HG02571 (cell line): ENCODE data around the gene GLB1L3.
"Not testable (repeated sequence)": the region's sequence is repeated elsewhere in the genome, so short reads cannot be mapped to it uniquely, and the experiment has no call there.

Experiments used
- ATAC-seq: cut with Tn5 transposase; IDR thresholded peaks from one replicate; pipeline ENCODE4 v1.9.1; 2021; ENCODE audit warnings: mild to moderate bottlenecking, moderate library complexity; ENCODE audit not compliant: unreplicated experiment

GLB1L3 gene

GRCh38 chr11:134294664-134295063 lies 18.5 kb downstream of the GLB1L3 start:
- no peak for ATAC-seq

GRCh38 chr11:134312223-134312622 lies 36.0 kb downstream of the GLB1L3 start:
- no peak for ATAC-seq

GRCh38 chr11:134312807-134313206 lies 36.6 kb downstream of the GLB1L3 start:
- ATAC-seq = no peak

DNA sequence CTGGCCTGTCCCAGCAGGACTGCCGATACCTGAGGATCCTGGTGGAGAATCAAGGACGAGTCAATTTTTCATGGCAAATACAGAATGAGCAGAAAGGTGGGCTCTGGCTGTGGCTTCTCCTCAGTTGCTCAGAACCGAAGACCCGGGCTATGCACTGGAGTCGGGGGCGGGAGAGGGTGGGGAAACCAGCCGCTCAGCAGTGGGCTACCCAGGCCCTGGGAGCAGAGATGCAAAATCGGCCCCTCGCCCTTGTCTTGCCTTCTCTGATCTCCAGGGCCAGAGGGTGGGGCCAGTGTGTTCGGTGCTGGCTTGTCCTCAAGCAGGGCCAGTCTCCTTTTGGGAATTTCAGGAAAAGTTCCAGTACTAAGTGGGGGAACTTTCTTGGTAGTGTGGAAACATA lies 37.2 kb downstream of the GLB1L3 start:
- ATAC-seq = no peak

GRCh38 chr11:134313821-134314607 lies 37.8 kb downstream of the GLB1L3 start:
- no peak for ATAC-seq

DNA sequence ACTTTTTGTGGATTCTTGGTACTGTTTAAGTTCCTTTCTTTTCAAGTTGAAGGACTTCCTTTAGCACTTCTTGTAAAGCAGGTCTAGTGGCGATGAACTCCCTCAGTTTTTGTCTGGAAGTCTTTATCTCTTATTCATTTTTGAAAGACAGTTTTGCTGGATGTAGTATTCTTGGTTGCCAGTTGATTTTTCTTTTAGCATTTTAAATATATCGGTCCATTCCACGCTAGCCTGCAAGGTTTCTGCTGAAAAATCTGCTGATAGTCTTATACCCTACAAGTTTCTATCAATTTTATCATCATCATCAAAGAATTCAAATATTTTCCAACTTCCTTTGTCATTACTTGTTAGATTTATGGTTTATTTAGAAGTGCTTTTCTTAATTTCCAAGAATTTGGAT lies 40.9 kb downstream of the GLB1L3 start:
- ATAC-seq = no peak

GRCh38 chr11:134321373-134321772 lies 45.2 kb downstream of the GLB1L3 start:
- ATAC-seq = not testable (repeated sequence)

- no peak for ATAC-seq
These were observed 46.4 kb downstream of the GLB1L3 start for GRCh38 chr11:134322553-134322952.

- no peak for ATAC-seq
These were observed 52.3 kb downstream of the GLB1L3 start for GRCh38 chr11:134328433-134328832.

GRCh38 chr11:134330611-134331353 lies 54.6 kb downstream of the GLB1L3 start:
- ATAC-seq = no peak

DNA sequence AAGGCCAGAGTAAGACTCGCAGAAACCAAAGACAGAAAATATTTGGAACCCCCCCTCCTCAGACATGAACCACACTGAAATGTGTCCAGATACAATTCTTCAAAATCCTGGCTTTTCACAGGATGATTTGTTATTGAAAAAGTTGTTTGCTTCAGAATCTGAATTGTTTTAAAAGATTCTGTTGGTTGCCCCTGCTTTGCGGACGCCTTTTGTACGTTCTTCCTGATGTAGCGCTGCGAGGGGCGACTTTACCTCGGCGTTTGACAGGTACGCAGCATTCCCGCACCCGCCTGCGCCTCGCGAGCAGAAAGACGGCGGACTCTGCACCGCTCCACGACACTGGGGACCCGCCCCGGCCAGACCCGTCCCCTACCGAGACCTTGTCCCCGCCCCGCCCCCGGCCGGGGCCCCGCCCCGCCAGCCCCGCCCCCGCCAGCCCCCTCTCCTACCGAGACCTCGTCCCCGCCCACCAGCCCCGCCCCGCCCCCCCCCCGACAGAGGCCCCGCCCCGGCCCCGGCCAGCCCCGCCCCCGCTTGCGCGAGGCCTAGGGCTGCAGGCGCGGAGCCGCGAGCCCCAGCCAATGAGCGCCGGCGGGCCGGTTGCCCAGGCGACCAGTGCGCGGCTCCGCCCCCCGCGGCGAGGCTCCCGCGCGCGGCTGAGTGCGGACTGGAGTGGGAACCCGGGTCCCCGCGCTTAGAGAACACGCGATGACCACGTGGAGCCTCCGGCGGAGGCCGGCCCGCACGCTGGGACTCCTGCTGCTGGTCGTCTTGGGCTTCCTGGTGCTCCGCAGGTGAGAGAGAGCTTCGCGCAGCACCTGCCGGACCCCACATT lies 55.4 kb downstream of the GLB1L3 start, which contains the start of gene GLB1L2:
TSS of gene GLB1L2 (plus strand) at position 635 of the 835 bp plus-strand sequence. CDS start at position 709, 74 bp downstream.
- peak; percentile 91 for ATAC-seq

DNA sequence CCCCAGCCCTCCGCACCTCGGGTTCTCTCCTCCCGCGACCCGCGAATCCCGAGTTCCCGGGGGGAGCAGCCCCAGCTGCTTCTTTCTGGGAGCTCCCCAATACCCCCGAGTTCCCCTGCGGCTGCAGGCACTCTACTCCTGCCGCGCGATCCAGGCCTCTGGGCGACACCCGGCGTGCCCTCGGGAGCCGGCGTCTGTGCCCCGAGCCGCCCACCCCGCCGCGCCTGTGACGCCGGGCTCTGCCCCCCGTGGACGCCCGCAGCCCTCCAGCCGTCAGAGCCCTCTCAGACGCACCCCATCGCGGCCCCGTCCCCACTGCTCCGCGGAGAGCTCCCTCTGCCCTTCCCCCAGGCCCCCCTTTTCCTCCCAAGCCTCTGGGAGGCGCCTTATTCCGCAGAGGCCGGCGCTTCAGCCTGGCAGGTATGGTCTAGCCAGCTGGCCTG lies 56.0 kb downstream of the GLB1L3 start:
- ATAC-seq = peak; percentile 18

DNA sequence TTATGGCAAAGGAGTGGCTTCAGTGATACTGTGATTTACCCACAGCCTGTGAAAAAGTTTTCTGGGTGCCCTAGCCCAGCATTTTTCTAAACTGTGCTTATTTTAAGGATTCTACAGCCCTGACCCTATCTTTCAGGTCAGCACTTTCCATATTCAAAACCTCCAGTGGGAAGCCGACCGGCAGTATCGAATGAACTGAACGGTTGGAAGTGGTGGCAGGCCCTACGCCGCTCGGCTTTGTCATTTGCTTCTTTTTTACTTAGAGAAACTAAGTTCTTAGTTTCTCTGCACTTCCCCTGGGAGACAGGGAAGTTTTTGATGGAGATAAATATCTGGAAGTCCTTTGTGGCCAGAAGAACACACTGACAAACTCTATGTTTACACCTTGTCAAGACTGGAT lies 56.6 kb downstream of the GLB1L3 start:
- ATAC-seq = no peak

GRCh38 chr11:134333312-134333711 lies 57.1 kb downstream of the GLB1L3 start:
- no peak for ATAC-seq

DNA sequence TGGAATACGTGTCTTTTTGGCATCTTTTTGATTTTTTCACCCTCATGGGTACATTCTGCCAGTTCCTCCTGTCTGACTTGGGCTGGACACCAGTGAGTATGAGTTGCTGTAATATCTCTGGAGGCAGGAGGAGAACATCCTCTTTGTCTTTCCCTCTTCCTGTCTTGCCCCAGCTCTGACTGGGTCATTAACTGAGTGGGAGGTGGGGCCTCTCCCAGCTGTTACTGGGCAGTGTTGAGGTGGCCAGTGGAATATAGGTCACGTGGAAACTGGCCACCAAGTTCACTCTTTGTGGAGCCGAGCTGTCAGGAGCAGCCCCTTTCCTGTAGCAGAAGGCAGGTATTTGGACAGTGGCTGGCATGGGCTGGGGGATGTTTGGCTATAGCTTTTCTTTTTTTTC lies 57.8 kb downstream of the GLB1L3 start:
- ATAC-seq = no peak

- ATAC-seq = no peak
These were observed 58.8 kb downstream of the GLB1L3 start for GRCh38 chr11:134334796-134335571.

- no peak for ATAC-seq
These were observed 60.9 kb downstream of the GLB1L3 start for GRCh38 chr11:134337051-134337450.

GRCh38 chr11:134338068-134338467 lies 61.9 kb downstream of the GLB1L3 start:
- no peak for ATAC-seq

DNA sequence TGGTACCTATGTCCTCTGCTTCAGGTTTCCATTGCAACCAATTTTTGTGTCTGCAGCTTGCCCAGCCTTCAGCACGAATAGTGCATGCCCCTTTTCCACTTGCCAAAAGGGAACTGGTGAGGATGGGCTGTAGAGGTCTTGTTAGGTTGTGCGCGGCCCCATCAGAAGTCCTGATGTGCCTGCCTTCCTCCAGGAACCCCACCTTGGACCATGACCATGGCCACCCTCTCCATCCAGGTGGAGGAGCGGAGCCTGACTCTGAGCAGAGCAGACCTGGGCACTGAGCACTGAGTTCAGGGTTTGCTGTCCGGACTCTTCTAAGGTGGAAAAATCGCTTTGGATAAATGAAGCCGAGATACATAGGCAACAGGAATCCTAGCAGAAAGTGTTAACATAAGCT lies 62.5 kb downstream of the GLB1L3 start:
- ATAC-seq = no peak

GRCh38 chr11:134339756-134340155 lies 63.6 kb downstream of the GLB1L3 start:
- no peak for ATAC-seq
